K562 (cell line): Measurements from ENCODE around the gene FAM32A. TPM values are rescaled to one million over a fixed set of nuclear protein-coding genes. Genes with fewer than 3 reads are reported as not detected.

ENCODE experiments used
- ATAC-seq: fragments of 200-7000 bp; cut with Tn5 transposase; 3 replicates; pipeline ENCODE4 v1.9.1; 2020; ENCODE audit warnings: moderate library complexity
- BruUV-seq: library from RNA; stranded (reverse); fragments of 400-500 nt; replicated peaks from 2 replicates; lab custom pipeline; 2021; lab: Mats Ljungman, UMichigan
- CTCF ChIA-PET: fragments of 300-600 bp; formaldehyde crosslinking; extraction: SDS; loops from one replicate; lab custom pipeline; 2021; ENCODE audit warnings: low intra/inter-chr PET ratio; lab: Yijun Ruan, JAX
- POLR2A ChIA-PET: fragments of 300-600, 350-650 bp; sonication (Branson Sonifier 250); formaldehyde crosslinking; extraction: SDS; loops from one replicate; lab custom pipeline; 2021; ENCODE audit warnings: antibody characterized with exemption, inconsistent platforms; lab: Yijun Ruan, JAX
- DNase-seq, 4 experiments: peaks; one replicate each; pipeline versions ENCODE4 v3.0.0 to v3.0.0-alpha.2; 2011 to 2018; ENCODE audit warnings: low spot score in 3 of 4, mixed read lengths in 3 of 4; ENCODE audit errors: extremely low read depth in 1 of 4
- FAIRE-seq: peaks from 2 replicates; lab custom pipeline; 2011; peaks lifted over from hg19 to GRCh38; lab: Jason Lieb, UNC
- H2AFZ ChIP-seq: 2 replicates; pipeline ENCODE4 v1.6.0; 2011; ENCODE audit warnings: low read depth, low read length, control low read depth, inconsistent platforms
- H3K27ac ChIP-seq: fragments of 200-600 bp; 3 replicates; pipeline ENCODE4 v1.8.0; 2011; ENCODE audit warnings: low read depth, mild to moderate bottlenecking, control low read depth, inconsistent platforms, low read length, moderate library complexity, mixed read lengths; ENCODE audit errors: extremely low read depth
- H3K27me3 ChIP-seq, 2 experiments: fragments of 300-600 bp in 1 of 2; 2 replicates in 1 of 2; 3 replicates in 1 of 2; pipeline versions ENCODE4 v1.6.0 to v1.8.0; 2011; ENCODE audit warnings: inconsistent platforms in 2 of 2, low read length in 2 of 2, mild to moderate bottlenecking in 1 of 2, mixed read lengths in 1 of 2, moderate library complexity in 1 of 2; ENCODE audit not compliant: control insufficient read depth in 2 of 2, insufficient read depth in 2 of 2
- H3K36me3 ChIP-seq: fragments of 300-600 bp; 3 replicates; pipeline ENCODE4 v1.8.0; 2011; ENCODE audit warnings: mild to moderate bottlenecking, low read length, inconsistent platforms; ENCODE audit not compliant: control insufficient read depth, insufficient read depth
- H3K4me1 ChIP-seq, 2 experiments: fragments of 200-600 bp in 1 of 2; replicated peaks in 1 of 2; 2 replicates in 1 of 2; 3 replicates in 1 of 2; pipeline versions ENCODE4 v1.5.1 to v1.8.0; 2011; ENCODE audit warnings: inconsistent platforms in 2 of 2, low read length in 2 of 2, mild to moderate bottlenecking in 1 of 2, mixed read lengths in 1 of 2, moderate library complexity in 1 of 2; ENCODE audit not compliant: control insufficient read depth in 2 of 2, insufficient read depth in 2 of 2
- H3K4me2 ChIP-seq: 2 replicates; pipeline ENCODE4 v1.6.1; 2011; ENCODE audit warnings: low read length, control low read depth, inconsistent platforms, mixed read lengths; ENCODE audit not compliant: insufficient read depth
- H3K4me3 ChIP-seq: fragments of 200-600 bp; sonication (generic), shearing (Covaris generic); 2 replicates; pipeline ENCODE4 v1.5.1; 2016; ENCODE audit warnings: control low read depth, inconsistent platforms
- H3K79me2 ChIP-seq: fragments of 200-600 bp; 3 replicates; pipeline ENCODE4 v1.8.0; 2011; ENCODE audit warnings: low read length, inconsistent platforms; ENCODE audit not compliant: control insufficient read depth, insufficient read depth
- H3K9ac ChIP-seq, 2 experiments: 2 replicates each; pipeline versions ENCODE4 v1.6.0 to v1.6.1; 2011; ENCODE audit warnings: low read depth in 2 of 2, low read length in 2 of 2, control low read depth in 1 of 2, inconsistent platforms in 1 of 2, mild to moderate bottlenecking in 1 of 2, mixed read lengths in 1 of 2; ENCODE audit not compliant: insufficient read depth in 1 of 2
- H3K9me1 ChIP-seq: one replicate; pipeline ENCODE4 v1.6.0; 2011; ENCODE audit warnings: inconsistent platforms, mild to moderate bottlenecking, low read length, moderate library complexity; ENCODE audit not compliant: control insufficient read depth, insufficient read depth
- H3K9me3 ChIP-seq: replicated peaks from 2 replicates; pipeline ENCODE4 v1.5.1; 2011; ENCODE audit warnings: low read depth, low read length, inconsistent platforms; ENCODE audit not compliant: control insufficient read depth, insufficient read depth
- H4K20me1 ChIP-seq: replicated peaks from 2 replicates; pipeline ENCODE4 v1.6.1; 2011; ENCODE audit warnings: low read length, inconsistent platforms, mixed read lengths; ENCODE audit not compliant: control insufficient read depth, insufficient read depth
- BCOR ChIP-seq: fragments of 450-650 bp; IDR thresholded peaks from 2 replicates; pipeline ENCODE4 v1.6.1; 2016
- MAFK ChIP-seq: IDR thresholded peaks from 2 replicates; pipeline ENCODE4 v1.6.1; 2011; ENCODE audit warnings: low read length, improper control_type of control experiment
- MYC ChIP-seq, 2 experiments: fragments of 250-450 bp in 1 of 2; sonication (Bioruptor Pico) in 1 of 2; IDR thresholded peaks; 2 replicates each; pipeline versions ENCODE4 v1.5.1 to v1.6.1; 2012 to 2021; ENCODE audit warnings: low read depth in 2 of 2, borderline replicate concordance in 1 of 2, improper control_type of control experiment in 1 of 2, low read length in 1 of 2, mild to moderate bottlenecking in 1 of 2, moderate library complexity in 1 of 2
- NEUROD1 ChIP-seq: fragments of 150-350 bp; IDR thresholded peaks from 2 replicates; pipeline ENCODE4 v1.6.1; 2014; ENCODE audit warnings: borderline replicate concordance, low read length, low read depth; ENCODE audit not compliant: partially characterized antibody
- SOX6 ChIP-seq: fragments of 450-650 bp; IDR thresholded peaks from 2 replicates; pipeline ENCODE4 v1.6.1; 2014; ENCODE audit warnings: mild to moderate bottlenecking
- TEAD2 ChIP-seq: fragments of 450-650 bp; IDR thresholded peaks from 2 replicates; pipeline ENCODE4 v1.6.1; 2016; ENCODE audit warnings: missing genetic modification characterization, control low read depth, missing compliant biosample characterization
- TRIM25 ChIP-seq: fragments of 450-650 bp; IDR thresholded peaks from 2 replicates; pipeline ENCODE4 v1.7.0; 2016; ENCODE audit warnings: borderline replicate concordance
- ZNF121 ChIP-seq: sonication (generic); formaldehyde crosslinking; conservative IDR thresholded peaks from 2 replicates; pipeline ENCODE4 v1.8.0; 2022; ENCODE audit warnings: missing genetic modification reagents
- ZNF124 ChIP-seq: sonication (generic); formaldehyde crosslinking; IDR thresholded peaks from 2 replicates; pipeline ENCODE4 v1.8.1; 2022; ENCODE audit warnings: missing genetic modification reagents
- ZNF146 ChIP-seq: IDR thresholded peaks from one replicate; pipeline ENCODE4 v1.6.1; 2018; ENCODE audit warnings: missing compliant biosample characterization; ENCODE audit not compliant: unreplicated experiment
- ZNF316 ChIP-seq: fragments of 450-650 bp; IDR thresholded peaks from 2 replicates; pipeline ENCODE4 v1.6.1; 2016
- ZNF384 ChIP-seq: IDR thresholded peaks from 2 replicates; pipeline ENCODE4 v1.6.1; 2012; ENCODE audit warnings: low read depth, low read length, improper control_type of control experiment
- ZNF699 ChIP-seq: fragments of 250-450 bp; sonication (Bioruptor Pico); IDR thresholded peaks from 2 replicates; pipeline ENCODE4 v1.8.0; 2021; ENCODE audit warnings: mild to moderate bottlenecking, moderate library complexity; ENCODE audit not compliant: insufficient replicate concordance
- WGBS: fragments of 100-300 bp; shearing (Covaris generic); methylation state at CpG from one replicate; pipeline ENCODE4 v1.1.6; 2016; ENCODE audit warnings: low coverage, mixed read lengths; ENCODE audit not compliant: insufficient coverage; ENCODE audit errors: missing lambda C conversion rate; 5-methylcytosine and 5-hydroxymethylcytosine counted together
- in situ Hi-C: fragments of 300-500 bp; cut with MboI; formaldehyde crosslinking; loops from 4 replicates; pipeline ENCODE4 v1.15.0; 2018; ENCODE audit warnings: inconsistent platforms, mixed read lengths
- intact Hi-C: fragments of 100-400 bp; cut with micrococcal nuclease; formaldehyde crosslinking; loops from 2 replicates; pipeline ENCODE4 v1.14.2; 2022
- polyA plus RNA-seq, 8 experiments: library from polyadenylated mRNA; depleted of rRNA in 4 of 8; stranded (reverse) in 5 of 8; unstranded in 3 of 8; fragments of >200 nt; fragmentation: Nextera tagmentation in 2 of 8; fragmentation: Illumina TruSeq in 1 of 8; extraction: Ambion mirVana in 2 of 8; extraction: Trizol in 1 of 8; gene quantifications; 2 replicates each; pipeline versions ENCODE4 v1.2.1 to v1.2.3, GENCODE V29; 2011 to 2014; ENCODE audit warnings: inconsistent platforms in 1 of 8, missing spikeins in 1 of 8
- total RNA-seq, 7 experiments: library from RNA; depleted of rRNA in 6 of 7; stranded (reverse); fragments of >200 nt in 6 of 7; fragmentation: Illumina TruSeq in 2 of 7; extraction: Trizol in 2 of 7; gene quantifications; 2 replicates each; pipeline versions ENCODE4 v1.2.1 to v1.2.3, GENCODE V29; 2011 to 2021; ENCODE audit warnings: low replicate concordance in 1 of 7
- TF ChIP-seq, protein P1 (sequence below), 2 experiments: fragments of 450-650 bp; IDR thresholded peaks; 2 replicates each; pipeline ENCODE4 v1.6.1; 2016
- TF ChIP-seq, protein P2 (sequence below): sonication (generic); formaldehyde crosslinking; IDR thresholded peaks from 2 replicates; pipeline ENCODE4 v1.8.1; 2023; ENCODE audit warnings: mild to moderate bottlenecking, missing genetic modification reagents

FAM32A gene
- total and polyA plus RNA-seq, 9 of the 15 experiments (the other 6 are each of a cell fraction or from before 2014, with no cell fraction given), result 30.7 to 96.7 (median 73.7) TPM

DNA sequence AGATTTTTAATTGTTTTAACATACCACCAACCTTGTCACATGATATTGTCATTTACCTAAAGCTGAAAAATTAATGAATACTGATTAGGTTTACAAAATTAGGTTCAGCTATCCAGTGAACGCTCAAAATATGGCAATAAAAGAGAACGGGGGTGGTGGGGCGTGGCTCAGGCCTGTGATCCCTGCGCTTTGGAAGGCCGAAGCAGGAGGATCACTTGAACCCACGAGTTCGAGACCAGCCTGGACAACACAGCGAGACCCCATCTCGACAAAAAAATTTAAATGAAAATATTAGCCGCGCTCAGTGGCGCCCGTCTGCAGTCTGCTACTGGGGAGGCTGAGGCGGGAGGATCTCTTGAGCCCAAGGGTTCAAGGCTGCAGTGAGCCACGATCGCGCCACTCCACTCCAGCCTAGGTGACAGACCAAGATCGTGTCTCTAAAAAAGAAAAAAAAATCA lies 516 bp upstream of the FAM32A start:
- CTCF ChIA-PET, result interaction anchor here (0.8 to 1.7 kb wide), 3 partner anchors 118 to 555 kb away, joined by 4 to 5 read pairs (median 4); no protein-coding TSS in a partner anchor
- 54% methylated on average over 18 of the region's 18 CpGs for WGBS
- H3K4me3 ChIP-seq, result peak overlapping the region; percentile 92; the same call in 1 of the 2 replicates
- H3K27ac ChIP-seq, result peak overlapping the region; percentile 9; the same call in 1 of the 3 replicates
- H3K9ac ChIP-seq, result peak overlapping the region in 1 of 2 experiments; percentile 36; a peak in 1 of 4 replicates
- no peaks in the 10 kb centered on the region for H3K9me3 ChIP-seq
- POLR2A ChIA-PET, result interaction anchor here (0.6 to 2.9 kb wide), 8 partner anchors 10 to 756 kb away, joined by 3 to 15 read pairs (median 4); partner anchors contain the start of genes AP1M1 and RAB8A
- no peak for ATAC-seq
- peaks cover 0 to 16% of the 10 kb centered on the region in 2 experiments; a peak in 3 of 5 replicates for H3K4me1 ChIP-seq
- no peak for DNase-seq
- peak overlapping the region; percentile 84 for H2AFZ ChIP-seq
- H3K27me3 ChIP-seq, result peaks cover 0 to 3% of the 10 kb centered on the region in 2 experiments; a peak in 1 of 5 replicates
- no peak for FAIRE-seq
- in situ Hi-C loops (loop anchor here (5.0 kb wide), 2 partner anchors 142 to 557 kb away; no protein-coding TSS in a partner anchor), intact Hi-C loops (loop anchor here (10.0 kb wide), 1 partner anchor 340 kb away; no protein-coding TSS in a partner anchor)
- H3K9me1 ChIP-seq, result peaks cover 3% of the 10 kb centered on the region
- H4K20me1 ChIP-seq, result no peaks in the 10 kb centered on the region; the same call in 1 of the 2 replicates
- H3K36me3 ChIP-seq, result peaks cover 19% of the 10 kb centered on the region; the same call in 2 of the 3 replicates
- TSS peak; percentile 94 for BruUV-seq
- H3K4me2 ChIP-seq, result peak overlapping the region; percentile 69
- H3K79me2 ChIP-seq, result peaks cover 17% of the 10 kb centered on the region
- peak; percentile 35; the same call in 1 of the 2 replicates for TF ChIP-seq BCOR
- TF ChIP-seq SOX6, result no peak
- TF ChIP-seq ZNF121 (CRISPR knock-in tag), result peak; percentile 95
- no peak for TF ChIP-seq TRIM25
- TF ChIP-seq ZNF124 (CRISPR knock-in tag), result no peak
- no peak for TF ChIP-seq ZNF316
- TF ChIP-seq TEAD2 (tag), result no peak
- no peak for TF ChIP-seq NEUROD1
- TF ChIP-seq MAFK, result 0 out of 2 replicates have a peak, but pooled peaks have one; percentile 0
- TF ChIP-seq MYC (IDR thresholded peaks at IDR 0.05; ENCODE audit: low read depth, low read length), result no peak
- no peak for TF ChIP-seq MYC (CRISPR knock-in tag; IDR thresholded peaks at IDR 0.05; ENCODE audit: borderline replicate concordance, low read depth)
- 0 out of 2 replicates have a peak, but pooled peaks have one; percentile 20 for TF ChIP-seq ZNF384
- TF ChIP-seq, protein P1, sequence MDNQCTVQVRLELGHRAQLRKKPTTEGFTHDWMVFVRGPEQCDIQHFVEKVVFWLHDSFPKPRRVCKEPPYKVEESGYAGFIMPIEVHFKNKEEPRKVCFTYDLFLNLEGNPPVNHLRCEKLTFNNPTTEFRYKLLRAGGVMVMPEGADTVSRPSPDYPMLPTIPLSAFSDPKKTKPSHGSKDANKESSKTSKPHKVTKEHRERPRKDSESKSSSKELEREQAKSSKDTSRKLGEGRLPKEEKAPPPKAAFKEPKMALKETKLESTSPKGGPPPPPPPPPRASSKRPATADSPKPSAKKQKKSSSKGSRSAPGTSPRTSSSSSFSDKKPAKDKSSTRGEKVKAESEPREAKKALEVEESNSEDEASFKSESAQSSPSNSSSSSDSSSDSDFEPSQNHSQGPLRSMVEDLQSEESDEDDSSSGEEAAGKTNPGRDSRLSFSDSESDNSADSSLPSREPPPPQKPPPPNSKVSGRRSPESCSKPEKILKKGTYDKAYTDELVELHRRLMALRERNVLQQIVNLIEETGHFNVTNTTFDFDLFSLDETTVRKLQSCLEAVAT (IDR thresholded peaks at IDR 0.05), result peak in 1 of 2 experiments; percentile 37; a peak in 1 of 4 replicates
- TF ChIP-seq ZNF146, result no peak
- no peak for TF ChIP-seq ZNF699
- TF ChIP-seq, protein P2, sequence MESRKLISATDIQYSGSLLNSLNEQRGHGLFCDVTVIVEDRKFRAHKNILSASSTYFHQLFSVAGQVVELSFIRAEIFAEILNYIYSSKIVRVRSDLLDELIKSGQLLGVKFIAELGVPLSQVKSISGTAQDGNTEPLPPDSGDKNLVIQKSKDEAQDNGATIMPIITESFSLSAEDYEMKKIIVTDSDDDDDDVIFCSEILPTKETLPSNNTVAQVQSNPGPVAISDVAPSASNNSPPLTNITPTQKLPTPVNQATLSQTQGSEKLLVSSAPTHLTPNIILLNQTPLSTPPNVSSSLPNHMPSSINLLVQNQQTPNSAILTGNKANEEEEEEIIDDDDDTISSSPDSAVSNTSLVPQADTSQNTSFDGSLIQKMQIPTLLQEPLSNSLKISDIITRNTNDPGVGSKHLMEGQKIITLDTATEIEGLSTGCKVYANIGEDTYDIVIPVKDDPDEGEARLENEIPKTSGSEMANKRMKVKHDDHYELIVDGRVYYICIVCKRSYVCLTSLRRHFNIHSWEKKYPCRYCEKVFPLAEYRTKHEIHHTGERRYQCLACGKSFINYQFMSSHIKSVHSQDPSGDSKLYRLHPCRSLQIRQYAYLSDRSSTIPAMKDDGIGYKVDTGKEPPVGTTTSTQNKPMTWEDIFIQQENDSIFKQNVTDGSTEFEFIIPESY (CRISPR knock-in tag), result peak; percentile 78; the same call in 1 of the 2 replicates
